Adipose tissue (tissue), 3 donors: Measurements from ENCODE around the gene SOS1. TPM values are rescaled to one million over a fixed set of nuclear protein-coding genes. Genes with fewer than 3 reads are reported as not detected.

Experiments used
- H3K27ac ChIP-seq: one replicate; pipeline ENCODE4 v1.5.1; 2013; ENCODE audit warnings: low read depth, low read length
- WGBS, 3 donors: extraction: QIAGEN DNeasy Blood & Tissue Kit; methylation state at CpG; one replicate each; pipeline ENCODE4 v1.1.7; 2013; 5-methylcytosine and 5-hydroxymethylcytosine counted together
- polyA plus RNA-seq, 3 donors: library from polyadenylated mRNA; stranded (reverse); fragments of 200-250 nt; gene quantifications; one replicate each; pipeline ENCODE4 v1.2.3, GENCODE V29; 2013
- donor health status: healthy with polysubstance abuse.
- donor health status: Bipolar disorder and iron deficiency.
- donor health status: healthy.

The SOS1 gene
- polyA plus RNA-seq, 3 donors = 3.9 to 22.9 (median 9.2) TPM

DNA sequence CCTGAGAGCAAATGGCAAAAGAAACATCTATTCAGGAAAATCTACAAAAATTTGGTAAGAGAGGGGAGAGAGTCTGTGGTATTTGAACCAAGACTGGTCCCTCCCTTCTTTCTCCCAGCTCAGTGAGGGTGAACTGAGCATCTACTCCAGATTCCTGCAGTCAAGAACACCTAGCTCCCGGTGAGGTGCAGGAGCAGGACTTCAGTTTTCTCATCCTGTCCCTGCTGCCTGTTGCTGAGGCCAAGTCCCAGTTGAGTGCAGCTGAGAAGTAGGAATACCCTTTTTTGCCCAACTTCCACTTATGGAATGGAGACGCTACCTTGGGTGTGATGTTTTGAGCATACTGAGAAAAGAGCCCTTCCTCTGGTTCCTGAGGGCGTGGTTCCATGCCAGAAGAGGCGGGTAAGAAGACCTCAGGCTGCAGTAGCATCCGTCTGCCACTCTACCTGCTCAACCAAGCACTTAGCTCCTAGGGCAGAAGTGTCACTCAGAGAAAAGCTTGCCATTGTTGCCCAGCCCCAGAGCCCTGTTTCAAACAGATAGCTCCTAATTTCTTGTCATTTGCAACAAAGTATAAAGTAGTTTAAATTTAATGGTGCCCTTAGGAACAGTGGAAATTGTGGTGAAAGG is 112.9 kb downstream of the SOS1 start:
- H3K27ac ChIP-seq = no peak overlapping the region
- 77 to 90% (median 78%) methylated on average over 5 of the region's 5 CpGs for WGBS, 3 donors

DNA sequence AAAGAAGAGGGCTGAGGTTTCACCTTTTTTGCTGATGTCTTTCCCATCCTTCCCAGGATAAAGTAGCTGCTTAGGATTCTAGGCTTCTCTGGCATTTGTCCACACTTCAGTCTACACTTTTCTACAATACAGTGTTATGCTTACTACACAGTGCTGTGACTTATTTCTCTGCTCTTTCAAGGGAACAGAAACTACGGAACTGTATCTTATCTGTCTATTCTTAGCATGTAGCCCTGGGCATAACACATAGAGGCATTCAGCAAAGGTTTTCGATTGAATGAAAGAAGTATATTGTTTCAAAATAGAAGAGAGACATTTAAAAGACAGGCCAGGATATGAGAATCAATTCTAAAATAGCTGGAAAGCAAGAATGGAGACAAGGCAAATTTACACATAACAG is 120.3 kb downstream of the SOS1 start:
- WGBS, 3 donors = 85 to 95% (median 94%) methylated on average over 2 of the region's 2 CpGs
- no peak overlapping the region for H3K27ac ChIP-seq

DNA sequence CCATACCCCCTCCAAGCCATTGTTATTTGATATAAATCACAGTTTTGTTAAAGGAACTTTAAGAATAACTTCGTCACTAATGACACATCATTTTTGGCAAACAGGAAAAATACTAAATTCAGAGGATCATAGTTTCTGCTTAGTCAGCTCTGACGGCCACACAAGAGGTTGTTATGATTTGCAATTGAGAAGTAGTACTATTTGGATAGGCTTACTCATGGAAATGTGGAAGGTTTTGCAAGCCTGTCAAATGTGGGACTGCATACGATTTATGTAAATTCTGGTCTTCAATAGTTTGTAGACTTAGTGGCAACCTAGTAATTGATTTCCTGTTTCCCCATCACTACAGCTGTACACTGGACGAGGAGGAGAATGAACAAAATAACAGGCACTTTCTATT is 123.1 kb downstream of the SOS1 start:
- 33 to 72% (median 37%) methylated on average over 4 of the region's 4 CpGs for whole genome bisulfite sequencing, 3 donors
- no peak overlapping the region for H3K27ac ChIP-seq

DNA sequence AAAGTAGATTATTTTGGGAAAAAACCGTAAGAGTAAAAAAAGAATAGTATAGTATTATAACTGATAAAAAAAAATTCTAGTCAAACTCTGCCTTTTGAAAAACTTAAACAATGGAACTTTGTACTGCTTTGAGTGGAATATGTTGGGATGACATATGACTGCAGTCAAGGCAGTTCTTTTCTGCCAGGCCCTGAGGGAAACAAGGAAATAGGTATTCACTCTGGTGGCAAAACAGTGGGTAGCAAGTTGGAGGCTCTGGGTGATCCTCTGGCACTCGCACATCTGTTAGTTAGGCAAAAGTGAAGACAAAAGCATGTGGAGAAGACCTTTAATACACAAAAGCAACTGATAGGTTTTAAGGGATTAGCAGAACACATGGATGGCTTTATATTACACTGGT is 129.0 kb downstream of the SOS1 start:
- WGBS, 3 donors = 67 to 95% (median 94%) methylated on average over 2 of the region's 2 CpGs
- H3K27ac ChIP-seq = no peak overlapping the region

DNA sequence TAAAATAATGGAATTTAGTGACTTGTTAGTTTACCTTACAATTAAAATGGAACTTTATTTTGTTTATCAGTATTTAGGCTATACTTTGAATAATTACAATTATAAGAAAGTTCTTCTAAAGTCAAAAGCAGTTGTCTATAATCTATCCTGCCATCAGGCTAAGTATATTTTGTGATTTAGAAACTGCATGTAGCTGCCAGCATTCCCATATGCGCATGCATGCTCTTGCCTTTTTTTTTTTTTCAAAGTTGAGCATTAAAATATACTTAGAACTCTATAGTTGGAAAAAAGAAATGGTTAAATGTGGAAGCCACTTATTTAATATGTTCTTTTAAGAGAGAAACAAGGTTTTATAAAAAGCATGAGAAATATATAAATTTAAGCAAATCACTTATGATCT is 132.1 kb downstream of the SOS1 start:
- 97 to 100% (median 97%) methylated on average over 1 of the region's 1 CpG for WGBS, 3 donors
- no peak overlapping the region for H3K27ac ChIP-seq

DNA sequence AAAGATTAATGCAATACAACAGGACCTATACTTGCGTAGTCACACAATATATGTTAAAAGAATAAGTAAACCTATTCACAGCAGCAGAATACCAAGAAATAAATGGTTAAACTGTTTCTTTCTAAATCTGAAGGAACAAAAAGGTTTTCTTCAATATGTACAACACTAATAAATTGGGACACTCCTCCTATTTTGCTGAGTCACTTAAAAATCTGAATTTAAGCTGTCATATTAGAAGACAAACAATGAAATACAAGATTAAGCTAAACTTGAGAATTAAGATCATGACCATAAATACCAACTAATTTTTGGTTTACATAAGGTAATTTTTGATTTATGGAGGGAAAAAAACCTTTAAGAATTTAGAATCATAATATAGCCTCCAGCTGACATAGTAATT is 138.4 kb downstream of the SOS1 start:
- no peak overlapping the region for H3K27ac ChIP-seq
- WGBS, 3 donors = 95 to 100% (median 99%) methylated on average over 1 of the region's 1 CpG

DNA sequence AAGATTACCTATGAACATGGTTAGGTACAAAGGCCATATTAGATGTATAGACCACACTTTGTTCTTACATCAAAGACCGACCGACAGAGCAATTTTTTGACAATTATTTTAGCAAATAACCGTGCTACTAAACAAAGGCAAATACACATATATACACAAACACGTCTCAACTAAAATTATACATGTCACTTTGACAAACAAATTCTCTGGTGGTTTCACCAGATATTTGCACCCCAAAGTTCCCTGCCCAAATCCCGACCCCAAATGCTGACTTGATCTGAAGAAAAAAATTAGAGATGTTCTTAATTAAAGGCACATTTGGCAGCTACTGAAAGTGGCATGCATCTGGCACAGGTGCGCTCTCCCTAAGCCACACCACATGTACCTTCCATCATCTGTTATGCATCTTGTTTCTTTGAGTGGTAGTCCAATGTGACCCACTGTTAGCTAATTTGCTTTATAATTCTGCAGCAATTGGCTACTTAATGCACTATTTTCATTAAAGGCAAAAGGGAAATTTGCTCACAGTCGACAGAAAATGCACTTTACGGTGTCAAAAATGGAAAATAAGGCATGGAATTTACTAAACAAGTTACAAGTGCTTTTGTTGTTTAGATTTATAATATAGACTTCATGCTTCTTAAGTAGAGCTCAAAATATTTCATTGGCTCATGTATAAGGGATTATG is 139.0 kb downstream of the SOS1 start:
- WGBS, 3 donors = 77 to 95% (median 94%) methylated on average over 8 of the region's 8 CpGs
- no peak overlapping the region for H3K27ac ChIP-seq

DNA sequence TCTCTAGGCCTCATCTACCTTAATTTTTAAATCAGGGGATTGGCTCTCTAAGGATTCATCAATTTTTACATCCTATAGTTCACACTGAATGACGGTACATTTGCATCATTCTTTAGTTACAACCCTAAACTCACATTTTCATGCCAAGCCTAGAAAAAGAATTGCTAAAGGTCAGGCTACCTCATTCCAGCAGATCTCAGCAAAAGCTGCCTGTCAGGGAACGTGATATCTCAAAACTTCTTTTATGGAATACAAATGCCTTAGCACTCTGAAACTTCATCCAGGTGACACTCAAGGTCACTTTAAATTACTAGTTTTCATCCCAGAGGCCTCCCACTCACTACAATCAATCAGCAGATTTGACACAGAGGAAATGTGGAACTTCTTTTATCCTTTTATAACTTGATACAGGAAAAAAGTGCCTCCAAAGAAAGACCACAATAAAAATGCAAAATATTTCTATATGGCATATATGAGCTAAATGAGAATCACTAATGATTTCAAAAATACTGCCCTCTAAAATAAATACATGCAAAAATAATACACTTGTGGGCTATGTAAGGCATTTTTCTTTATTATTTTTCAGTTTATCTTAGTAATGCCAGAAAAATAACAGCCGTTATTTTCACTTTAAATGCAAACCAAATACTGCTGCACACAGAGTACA is 139.7 kb downstream of the SOS1 start:
- H3K27ac ChIP-seq = no peak overlapping the region
- 67 to 87% (median 85%) methylated on average over 3 of the region's 3 CpGs for WGBS, 3 donors

DNA sequence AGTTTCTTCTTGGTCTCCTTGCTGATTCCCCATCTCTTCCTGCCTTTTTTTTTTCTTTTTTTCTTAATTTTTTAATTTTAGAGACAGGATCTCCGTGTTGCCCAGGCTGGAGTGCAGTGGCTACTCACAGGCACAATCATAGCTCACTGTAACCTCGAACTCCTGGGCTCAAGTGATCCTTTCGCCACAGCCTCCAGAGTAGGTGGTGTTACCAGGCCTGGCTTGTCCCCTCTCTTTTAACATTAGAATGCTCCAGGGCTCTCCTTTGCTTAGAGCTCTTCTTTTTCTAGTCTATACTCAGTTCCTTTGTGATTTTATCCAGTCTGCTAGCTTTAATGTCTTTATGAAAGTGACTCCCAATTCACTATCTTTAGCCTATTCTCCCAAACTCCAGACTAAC is 141.9 kb downstream of the SOS1 start:
- H3K27ac ChIP-seq = no peak overlapping the region
- WGBS, 3 donors = 93 to 97% (median 93%) methylated on average over 3 of the region's 3 CpGs

DNA sequence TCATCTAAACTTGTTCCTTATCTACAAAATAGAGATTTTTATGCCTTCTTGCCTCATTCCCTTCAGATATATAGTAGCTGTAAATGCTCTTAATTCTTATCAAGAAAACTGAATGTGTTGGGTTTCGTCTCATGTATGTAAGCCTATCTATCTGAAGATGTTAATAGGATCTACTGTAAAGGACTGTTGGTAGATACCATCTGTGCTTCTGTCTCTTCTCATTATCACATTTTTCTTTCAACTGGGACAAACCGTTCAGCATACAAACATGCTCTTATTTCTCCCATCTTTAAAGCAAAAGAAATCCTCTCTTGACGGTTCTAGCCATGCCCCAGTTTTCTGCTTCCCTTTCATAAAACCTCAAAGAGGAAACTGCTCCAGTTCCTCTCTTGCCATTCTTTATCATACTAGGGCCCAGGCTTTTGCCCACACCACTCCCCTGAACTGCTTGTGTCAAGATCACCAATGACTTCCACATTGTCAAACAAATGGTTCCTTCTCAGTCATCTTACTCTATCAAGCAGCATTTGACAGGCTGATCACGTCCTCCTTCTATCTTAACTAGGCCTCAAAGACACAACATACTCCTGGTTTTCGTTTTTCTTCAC is 142.5 kb downstream of the SOS1 start:
- no peak overlapping the region for H3K27ac ChIP-seq
- WGBS, 3 donors = 74 to 88% (median 84%) methylated on average over 5 of the region's 5 CpGs

DNA sequence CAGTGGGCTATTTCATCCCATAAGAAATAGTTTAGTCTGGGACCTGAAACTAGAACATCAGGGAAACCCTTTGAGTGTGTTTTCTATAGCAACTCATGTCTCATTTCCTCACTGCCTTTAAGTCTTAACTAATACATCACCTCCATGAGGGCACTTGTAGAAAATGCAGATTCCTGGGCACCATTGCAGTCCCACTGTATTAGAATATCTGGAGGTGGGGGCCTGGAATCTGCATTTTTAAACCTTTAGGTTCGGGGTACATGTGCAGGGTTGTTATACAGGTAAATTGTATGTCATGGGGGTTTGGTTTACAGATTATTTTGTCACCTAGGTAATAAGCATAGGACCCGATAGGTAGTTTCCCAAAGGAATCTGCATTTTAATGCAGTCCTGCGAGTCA is 143.8 kb downstream of the SOS1 start:
- H3K27ac ChIP-seq = no peak overlapping the region
- 78 to 99% (median 95%) methylated on average over 3 of the region's 3 CpGs for WGBS, 3 donors

DNA sequence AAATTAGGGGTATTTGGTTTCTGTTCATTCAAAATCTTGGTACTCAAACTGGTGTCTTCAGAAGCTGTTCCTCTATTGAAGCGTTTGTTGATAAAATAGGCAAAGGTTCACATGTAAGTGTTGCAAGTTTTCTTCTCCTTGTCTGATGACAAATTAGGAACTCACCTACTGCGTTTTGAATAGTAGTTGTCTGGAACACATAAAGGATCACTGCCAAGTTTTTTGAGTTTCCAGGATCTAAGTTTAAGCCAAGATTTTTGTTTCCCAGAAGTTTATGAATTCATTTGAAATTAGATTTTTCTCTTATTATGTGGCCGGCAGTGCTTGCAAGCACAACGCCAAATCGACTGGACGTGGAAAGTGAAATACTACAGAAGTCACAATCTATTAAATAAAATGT is 145.8 kb downstream of the SOS1 start:
- WGBS, 3 donors = 52 to 84% (median 60%) methylated on average over 6 of the region's 6 CpGs
- H3K27ac ChIP-seq = no peak overlapping the region

DNA sequence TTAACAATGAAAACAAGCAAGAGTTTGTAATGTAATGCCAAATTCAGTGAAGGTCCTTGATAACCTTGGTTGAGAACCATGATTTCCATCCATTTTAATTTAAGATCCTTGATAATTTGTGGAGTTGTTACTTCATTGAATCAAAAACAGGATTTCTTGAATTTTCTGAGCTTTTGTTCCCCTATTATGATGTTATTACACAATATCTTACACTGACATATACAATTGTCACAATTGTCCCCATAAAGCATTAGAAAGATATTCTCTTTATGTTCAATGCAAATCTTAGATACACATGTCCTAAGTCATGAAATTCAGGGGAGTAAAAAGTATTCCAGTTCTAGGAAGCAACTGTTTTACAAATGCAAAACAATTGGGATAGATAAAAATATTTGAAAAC is 147.6 kb downstream of the SOS1 start:
- no peak overlapping the region for H3K27ac ChIP-seq

DNA sequence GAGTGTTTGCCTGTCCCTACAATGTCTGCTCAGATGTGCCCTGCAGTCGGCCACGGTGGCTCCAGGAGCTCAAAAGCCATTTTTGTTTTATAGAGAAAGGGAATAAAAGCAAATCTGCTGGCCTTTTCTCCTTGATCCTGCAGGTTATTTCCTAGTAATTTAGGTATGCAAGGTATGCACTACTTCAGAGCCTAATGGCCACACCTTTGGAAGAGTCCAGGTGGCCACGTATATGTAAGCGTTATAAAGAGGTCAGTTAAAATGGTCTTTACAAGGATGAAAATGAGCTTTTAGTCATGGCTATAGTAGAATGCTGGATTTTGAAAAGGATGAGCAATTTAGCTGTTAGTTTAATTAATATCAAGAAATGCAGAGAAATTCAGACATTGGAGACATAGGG is 149.5 kb downstream of the SOS1 start:
- WGBS, 3 donors = 88 to 95% (median 94%) methylated on average over 4 of the region's 4 CpGs
- H3K27ac ChIP-seq = no peak overlapping the region

DNA sequence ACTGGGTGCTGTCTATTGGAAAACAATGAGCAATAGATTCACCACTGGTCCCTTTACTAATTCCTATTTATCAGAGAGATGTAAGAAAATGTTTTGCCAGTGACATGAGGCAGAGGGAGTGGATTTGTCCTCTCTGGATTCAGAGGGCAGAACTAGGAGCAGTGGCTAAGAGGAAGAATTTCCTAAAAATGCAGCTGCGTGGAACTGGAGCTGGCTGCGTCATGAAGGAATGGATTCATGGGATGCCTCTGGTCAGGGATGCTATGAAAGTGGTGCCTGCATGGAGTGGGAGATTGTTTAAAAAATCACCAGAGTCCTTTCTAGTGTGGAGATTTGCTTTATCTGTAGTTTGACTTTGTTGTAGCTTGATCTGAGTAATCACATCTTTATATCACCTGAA is 152.8 kb downstream of the SOS1 start:
- H3K27ac ChIP-seq = no peak overlapping the region
- WGBS, 3 donors = 93 to 97% (median 97%) methylated on average over 2 of the region's 2 CpGs

DNA sequence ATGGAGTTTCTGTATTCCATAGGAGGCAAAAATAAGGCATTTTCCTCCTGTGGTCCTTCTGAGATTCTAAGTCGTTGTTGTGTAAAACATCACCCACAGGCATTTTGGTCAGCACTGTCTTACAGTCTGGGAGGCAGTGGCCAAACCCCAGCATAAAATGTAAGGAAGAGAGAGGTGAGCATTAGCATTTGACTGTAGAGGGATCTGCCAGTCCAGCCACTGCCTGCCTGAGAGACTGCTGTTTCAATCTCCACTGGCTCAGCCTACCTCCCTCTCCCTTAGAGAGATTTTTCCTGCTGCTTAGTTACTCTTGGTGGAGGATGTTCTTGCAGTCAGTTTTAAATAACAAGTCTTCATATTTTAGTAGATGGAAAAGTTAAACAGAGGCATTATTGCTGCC is 154.2 kb downstream of the SOS1 start:
- no peak overlapping the region for H3K27ac ChIP-seq
- WGBS, 3 donors = 50 to 71% (median 66%) methylated on average over 1 of the region's 1 CpG

DNA sequence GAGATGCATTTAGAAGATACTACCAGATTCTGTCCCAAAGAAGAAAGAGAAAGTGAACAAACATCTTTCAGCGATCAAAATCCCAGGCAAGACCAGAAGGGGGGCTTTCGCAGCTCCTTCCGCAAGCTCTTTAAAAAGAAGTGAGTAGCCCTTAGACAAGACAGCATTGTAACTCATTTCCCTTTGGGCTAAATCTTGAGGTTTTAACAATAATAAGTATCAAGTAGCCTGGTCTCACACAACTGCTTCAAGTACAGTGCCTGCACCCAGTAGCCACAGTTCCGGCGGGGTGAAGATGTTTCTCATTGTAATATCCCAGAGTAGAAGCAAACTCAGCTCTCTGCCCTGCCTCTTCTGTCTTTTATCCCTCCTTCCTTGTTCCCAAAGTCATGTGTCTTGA is 154.8 kb downstream of the SOS1 start:
- WGBS, 3 donors = 94 to 97% (median 97%) methylated on average over 5 of the region's 5 CpGs
- H3K27ac ChIP-seq = no peak overlapping the region

DNA sequence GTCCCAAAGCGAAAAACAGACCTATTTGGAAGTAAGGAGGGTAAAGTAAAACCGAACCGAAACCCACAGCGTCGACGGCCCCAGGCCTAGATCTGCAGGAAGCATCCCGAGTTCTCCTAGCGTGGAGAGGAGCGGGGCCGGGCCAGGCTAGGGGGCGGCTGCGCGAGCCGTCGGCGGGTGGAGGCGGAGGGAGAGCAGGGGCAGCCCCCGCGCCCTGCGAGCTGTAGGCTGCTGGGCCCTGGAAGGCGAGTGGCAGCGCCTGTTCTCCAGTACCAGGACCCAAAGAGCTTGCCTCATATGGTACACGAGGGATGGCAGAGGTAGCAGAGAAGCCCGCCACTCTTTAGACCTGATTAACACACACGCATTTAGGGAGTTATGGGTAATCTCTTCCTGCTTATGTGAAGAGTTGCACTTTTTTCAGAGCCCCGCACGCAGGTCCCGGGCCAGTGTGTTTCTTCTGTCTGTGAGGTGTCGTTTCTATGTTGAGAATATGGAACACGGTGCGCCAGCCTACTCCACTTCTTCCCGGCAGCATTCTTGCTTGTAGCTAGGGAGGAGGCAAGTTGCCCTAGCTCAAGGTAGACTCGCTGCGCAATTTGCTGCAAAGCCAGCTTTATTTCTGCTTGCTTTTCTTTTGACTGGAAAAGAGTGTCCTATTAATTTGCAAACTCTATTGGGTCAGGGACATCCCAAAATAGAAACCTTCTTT is 160.1 kb downstream of the SOS1 start:
- H3K27ac ChIP-seq = no peak overlapping the region
- WGBS, 3 donors = 52 to 60% (median 56%) methylated on average over 34 of the region's 34 CpGs
